GM18873 (cell line): ENCODE data around the gene CRYBA1.
"Not testable (repeated sequence)": the region's sequence is repeated elsewhere in the genome, so short reads cannot be mapped to it uniquely, and the experiment has no call there.

Experiments used
- ATAC-seq: cut with Tn5 transposase; IDR thresholded peaks from one replicate; pipeline ENCODE4 v1.9.1; 2021; ENCODE audit warnings: mild to moderate bottlenecking, moderate library complexity, moderate number of reproducible peaks; ENCODE audit not compliant: unreplicated experiment, low FRiP score

Gene CRYBA1

DNA sequence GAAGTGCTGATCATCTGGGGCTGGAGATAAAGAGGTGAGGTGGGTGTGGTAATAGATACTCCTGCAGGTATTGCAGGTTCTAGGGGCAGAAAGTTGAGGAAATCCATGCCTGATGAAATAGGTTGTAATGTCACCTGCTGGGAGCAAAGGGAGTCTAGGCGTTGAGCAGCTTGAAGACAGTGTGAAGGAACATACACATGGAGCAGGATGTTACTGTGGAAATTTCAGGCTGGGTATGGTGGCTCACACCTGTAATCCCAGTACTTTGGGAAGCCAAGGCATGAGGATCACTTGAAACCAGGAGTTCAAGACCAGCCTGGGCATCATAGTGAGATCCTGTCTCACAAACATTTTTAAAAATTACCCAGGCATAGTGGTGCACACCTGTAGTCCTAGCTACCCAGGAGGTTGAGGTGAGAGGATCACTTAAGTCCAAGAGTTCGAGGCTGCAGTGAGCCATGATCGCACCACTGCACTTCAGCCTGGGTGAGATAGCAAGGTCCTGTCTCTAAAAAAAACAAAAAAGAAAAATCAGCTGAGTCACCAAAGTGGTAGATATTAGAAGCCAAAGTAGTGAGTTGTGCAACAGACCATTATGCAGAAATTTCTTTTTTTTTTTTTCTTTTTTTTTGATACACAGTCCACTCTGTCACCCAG is 9.1 kb upstream of the CRYBA1 start:
- no peak for ATAC-seq

DNA sequence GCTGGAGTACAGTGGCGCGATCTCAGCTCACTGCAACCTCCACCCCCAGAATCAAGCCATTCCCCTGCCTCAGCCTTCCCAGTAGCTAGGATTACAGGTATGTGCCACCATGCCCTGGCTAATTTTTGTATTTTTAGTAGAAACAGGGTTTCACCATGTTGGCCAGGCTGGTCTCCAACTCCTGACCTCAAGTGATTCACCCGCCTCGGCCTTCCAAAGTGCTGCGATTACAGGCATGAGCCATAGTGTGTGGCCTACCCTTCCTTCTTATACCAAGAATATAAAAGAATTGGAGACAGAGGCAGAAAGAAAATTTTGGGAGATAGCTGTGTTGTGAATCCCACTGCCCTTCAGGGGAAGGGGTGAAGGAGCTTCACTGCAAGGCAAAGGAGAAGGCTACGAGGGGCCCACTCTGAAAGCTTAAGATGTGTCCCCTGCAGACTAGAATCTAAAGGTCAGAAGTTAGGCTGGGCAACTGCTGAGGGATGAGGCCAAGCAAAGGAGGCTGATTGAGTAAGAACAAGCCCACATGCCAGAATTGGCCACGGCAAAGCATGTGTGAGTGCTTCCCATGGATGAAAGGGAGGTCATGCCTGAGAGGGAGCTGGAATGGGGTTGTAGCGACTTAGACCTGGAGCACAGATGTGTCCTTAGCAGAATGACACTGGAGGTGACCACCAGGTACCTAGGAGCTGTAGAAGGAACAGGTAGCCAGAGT is 8.4 kb upstream of the CRYBA1 start:
- ATAC-seq, result no peak

DNA sequence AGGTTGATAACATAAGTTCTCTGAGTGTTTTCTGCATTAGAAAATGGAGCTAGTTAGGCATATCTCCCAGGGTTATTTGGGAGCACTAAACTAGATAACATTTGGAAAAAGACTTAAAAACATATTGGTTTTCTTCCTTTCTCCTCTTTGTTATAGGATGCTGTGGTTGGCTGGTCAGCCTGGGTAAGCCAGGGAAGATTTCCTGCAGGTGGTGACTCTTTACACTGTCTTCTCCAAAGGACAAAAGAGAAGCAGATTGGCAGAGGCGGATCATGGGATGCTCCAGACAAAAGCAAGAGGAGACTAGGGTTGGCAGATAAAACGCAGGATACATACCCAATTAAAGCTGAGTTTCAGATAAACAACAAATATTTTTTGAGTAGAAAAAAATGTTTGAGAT is 6.2 kb upstream of the CRYBA1 start:
- ATAC-seq, result no peak

DNA sequence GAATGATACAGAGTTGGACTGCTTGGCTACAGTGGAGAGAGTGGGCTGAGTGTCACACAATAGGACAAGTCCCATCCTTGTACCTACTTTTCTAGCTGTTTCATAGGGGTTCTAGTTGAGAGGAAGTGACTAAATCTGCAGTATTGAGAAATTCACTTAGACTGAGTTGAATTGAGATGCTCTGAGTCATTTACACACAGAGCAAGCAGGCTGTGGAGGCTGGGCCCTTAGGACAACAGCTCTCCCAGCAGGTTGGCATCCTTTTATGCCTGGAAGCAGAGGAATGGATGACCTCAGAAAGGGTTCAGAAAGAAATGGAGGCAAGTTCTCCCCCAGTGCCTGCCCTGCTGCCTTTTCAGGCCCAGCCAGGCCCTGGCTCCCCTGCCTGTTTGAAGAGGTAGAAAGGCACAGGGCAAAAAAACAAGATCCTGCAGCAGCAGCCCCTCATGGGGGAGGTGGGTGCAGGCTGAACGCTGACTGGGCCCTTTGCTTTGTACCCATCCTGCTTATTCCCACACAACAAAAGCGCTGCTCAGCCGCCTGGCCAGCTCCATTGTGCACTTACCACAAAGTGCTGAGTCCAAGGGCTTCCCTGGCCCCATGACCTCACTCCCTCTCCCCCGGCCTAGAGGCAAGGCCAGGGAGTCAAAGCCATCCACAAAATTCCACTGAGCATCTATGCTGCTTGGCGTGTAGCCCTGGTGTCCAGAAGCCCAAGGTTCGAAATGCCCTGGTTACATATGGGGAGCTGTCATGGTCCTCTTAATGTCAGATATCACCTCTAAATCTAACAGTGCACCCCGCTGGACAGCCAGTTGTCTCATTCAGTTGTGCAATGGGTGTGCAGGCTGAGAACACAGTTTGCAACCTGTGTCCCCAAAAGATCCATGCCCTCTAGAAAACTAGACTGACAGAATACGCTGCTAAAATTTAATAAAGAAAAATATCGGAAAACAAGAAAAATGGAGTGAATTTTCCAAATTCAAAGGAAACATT is 5.4 kb upstream of the CRYBA1 start:
- no peak for ATAC-seq

DNA sequence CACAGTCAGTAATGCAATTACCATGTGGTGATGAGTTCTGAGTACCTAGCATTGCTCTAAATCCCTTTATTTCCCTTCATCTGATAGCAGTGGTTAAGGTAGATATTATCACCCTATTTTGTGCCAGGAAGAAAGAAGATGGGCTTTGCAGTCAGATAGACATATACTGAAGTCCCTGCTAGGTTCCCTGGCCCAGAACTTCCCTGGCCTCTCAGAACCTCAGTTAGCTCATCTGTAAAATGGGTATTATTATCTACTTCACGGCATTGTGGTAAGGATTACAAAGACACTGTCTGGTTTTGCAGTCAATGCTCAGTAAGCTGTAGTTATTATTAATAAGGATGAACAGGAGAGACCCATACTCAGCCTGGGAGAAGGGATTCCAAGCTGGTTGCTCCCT is 4.6 kb upstream of the CRYBA1 start:
- ATAC-seq, result no peak

DNA sequence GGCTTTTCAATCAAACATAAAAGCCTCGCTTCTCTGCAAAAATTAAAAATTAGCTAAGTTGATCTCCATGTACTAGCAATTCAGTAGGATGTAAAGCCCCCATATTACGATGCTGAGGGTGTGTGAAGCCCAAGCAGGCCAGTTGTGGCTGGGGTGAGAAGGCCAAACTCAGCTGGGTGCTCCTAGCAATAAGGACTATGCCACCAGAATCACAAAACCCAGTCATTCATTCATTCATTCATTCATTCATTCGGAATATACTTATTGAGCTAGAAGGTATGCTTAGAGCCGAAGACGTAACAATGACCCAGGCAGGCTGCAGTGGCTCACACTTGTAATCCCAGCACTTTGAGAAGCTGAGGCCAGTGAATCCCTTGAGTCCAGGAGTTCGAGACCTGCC is 3.9 kb upstream of the CRYBA1 start:
- no peak for ATAC-seq

DNA sequence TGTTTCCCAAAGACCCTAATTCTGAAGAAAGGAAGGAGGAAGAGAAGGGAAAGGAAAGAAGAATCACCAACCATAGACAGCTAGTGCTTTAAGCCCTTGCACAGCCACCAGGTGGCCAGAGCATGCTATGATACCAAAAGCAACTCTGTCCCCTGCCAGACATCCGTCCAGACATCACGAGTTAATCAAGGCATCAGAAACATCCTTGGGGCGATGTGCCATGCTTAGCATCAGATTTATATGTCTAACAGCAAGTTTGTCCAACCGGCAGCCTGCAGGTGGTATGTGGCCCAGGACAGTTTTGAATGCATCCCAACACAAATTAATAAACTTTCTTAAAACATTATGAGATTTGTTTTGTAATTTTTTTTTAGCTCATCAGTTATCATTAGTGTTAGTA is 2.9 kb upstream of the CRYBA1 start:
- no peak for ATAC-seq

DNA sequence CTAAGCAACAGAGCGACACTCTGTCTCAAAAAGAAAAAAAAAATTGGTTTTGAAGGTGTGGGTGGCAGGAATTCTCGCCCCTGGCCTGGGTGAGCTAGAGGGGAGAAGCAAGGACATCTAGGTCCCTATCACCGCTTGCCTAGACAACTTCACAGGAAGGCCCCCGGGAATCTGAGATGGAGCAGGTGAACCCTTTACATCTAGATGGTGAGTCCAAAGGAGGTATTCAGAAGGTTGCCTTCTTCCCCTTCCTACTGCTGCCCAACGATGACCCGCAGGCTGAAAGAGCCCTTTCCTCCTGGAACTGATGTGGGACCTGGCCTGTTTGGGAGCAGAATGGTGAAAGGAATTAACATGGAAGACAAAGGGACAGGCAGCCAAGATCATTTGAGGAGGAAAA is 1.3 kb upstream of the CRYBA1 start:
- no peak for ATAC-seq

DNA sequence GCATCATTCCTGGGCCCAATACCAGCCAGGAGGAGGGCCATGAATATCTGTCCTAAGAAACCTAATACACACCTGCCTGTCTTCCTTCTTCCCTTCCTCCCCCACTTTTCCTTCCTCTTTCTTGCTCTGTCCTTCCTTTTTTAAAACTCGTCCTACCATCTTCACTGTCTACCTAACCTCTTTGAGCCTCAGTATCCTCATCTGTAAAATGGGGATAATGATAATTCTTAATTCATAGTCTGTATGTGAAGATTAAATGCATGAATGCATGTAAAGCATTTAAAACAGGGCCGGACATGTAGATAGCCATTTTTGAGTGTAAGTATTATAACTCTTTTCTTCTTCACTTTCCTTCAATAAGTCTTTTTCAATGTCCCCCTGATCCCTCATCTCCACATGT is 560 bp downstream of the CRYBA1 start:
- no peak for ATAC-seq

DNA sequence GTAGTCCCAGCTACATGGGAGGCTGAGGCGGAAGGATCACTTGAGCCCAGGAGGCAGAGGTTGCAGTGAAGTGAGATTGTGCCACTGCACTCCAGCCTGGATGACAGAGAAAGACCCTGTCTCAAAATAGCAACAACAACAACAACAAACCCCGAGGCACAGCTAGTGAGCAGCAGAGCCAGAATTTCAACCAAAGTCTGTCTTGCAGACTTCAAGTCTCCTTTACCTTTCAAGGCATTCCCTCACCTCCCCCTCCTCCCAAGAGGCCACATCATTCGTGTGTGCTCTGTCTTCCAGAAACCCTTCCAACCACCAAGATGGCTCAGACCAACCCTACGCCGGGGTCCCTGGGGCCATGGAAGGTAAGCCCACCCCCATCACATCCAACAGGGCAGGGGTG is 2.2 kb downstream of the CRYBA1 start:
- no peak for ATAC-seq

DNA sequence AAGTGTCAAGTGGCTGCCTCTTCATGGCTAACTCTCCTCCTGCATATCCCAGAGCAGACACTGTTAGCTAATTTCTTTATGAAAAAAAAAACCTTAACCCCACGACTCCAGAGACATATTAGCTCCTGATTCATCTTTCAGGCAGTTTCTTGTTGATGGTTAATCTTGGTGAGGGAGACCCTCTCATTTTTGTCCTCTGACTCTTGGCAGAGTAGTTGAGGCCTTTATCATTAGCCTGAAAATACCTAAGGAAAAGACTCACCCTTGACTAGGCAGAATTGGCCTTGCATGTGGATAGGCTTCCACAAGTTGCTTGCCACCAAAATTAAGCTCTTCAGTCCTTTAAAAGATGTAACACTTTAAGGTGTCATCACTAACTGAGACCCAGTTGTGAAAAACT is 4.0 kb downstream of the CRYBA1 start:
- ATAC-seq, result no peak

DNA sequence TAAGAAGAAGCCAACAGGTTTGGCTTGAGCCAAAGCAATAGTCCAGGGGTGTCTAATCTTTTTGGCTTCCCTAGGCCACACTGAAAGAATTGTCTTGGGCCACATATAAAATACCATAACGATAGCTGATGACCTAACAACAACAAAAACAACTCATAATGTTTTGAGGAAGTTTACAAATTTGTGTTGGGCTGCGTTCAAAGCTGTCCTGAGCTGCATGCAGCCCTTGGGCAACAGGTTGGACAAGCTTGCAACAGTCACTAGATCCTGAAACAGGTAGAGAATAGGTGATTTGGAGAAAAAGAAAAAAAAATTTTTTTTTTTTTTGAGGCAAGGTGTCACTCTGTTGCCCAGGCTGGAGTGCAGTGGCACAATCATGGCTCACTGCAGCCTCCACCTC is 4.5 kb downstream of the CRYBA1 start:
- no peak for ATAC-seq

DNA sequence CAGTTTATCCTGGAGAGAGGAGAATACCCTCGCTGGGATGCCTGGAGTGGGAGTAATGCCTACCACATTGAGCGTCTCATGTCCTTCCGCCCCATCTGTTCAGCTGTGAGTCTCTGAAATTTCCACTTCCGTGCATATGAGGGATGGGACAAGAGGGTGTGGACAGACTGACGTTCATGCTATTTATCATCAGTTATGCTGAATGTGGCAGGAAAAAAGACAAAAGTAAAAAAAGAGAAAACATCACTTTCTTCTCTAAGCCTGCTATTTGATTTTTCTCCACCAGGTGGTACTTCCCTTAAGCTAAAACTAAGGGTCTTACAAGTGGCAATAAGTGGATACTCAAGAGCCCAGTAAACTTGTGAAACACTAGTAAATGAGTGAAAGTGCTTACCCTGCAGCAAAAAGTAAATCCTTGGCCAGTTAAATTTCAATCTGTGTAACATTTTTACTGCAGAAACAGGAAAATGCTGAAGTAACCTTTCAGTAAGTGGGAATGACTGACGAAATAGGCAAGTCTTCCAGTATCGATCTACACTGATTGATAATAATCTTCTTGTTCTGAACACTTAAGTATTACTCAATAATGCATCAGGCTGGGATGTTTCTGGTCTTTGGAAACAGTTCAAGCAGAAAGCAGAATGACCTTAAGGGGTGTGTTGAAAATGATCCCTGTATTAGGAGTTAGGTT is 5.6 kb downstream of the CRYBA1 start:
- no peak for ATAC-seq

DNA sequence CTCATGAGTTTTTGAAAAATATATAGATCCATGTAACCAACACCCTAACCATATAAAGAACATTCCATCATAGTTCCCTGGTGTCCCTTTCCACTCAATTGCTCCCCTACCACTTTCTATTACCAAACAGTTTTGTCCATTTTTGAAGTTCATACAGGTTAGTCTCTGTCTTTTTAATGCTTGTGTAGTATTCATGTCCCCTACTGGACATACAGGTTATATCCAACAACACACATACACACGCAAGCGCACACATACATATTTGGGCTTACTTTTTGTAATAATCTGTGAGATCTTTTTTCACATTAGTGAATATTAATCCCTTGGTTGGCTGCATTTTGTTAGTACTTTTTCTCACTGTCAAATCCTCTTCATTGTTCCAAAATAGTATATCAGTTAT is 6.4 kb downstream of the CRYBA1 start:
- ATAC-seq, result no peak

DNA sequence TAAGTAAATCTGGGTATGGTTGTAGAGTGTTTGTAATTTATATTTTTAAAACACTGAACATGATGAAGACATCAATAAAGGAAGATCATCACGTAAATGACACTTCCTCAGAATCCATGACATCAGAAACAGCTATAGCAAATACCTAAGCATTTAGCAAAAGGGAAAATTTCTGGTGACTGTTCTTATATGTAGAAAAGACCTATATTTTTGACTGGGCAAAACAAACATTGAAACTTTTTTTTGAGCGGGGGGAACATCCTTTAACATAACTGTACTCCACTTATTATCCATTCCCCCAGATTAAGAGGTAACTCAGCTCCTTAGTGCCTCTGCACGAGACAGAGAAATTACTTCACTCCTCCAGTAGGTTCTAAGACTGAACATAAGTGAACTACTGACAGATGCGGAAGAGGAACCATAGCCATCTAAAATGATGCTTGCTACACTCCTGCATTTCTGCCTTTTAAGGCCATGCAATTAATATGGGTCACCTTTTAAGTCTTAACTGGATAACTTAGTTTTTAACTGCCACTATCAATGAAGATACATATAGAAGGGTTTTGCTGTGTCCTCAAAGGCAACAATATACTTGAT is 9.4 kb downstream of the CRYBA1 start:
- no peak for ATAC-seq

DNA sequence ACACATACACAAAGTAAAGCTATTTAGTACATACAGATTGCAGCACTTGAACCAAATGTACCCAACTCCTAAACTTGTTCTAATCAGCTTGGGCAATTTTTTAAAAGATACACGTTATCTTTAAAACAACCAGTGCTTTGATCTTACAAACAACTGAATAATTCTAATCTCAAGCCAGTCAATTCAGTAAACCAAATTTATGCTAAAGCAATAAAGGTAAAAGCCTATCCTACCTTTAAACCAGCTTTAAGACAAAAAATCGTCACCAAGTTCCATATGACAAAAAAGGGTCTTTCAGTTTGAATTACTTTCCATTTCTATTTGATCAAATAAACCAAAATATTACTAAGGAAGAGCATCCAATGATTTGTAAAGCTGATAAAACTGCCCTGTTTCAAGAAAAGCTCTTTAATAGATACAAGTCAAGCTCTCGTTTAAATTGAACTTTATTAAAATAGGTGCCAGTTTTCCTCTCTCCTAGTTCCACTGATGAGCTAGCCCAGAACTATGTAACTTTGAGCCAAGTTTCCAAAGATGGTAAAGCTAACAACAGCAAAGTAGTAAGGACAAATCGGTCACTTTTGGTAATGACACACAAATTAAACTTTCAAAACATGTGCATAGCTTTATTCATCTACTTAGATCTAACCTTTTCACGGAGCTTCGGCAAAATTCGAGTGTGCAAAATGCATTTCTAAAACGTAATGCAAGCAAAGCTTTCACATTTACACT is 10.2 kb downstream of the CRYBA1 start:
- ATAC-seq, result no peak

DNA sequence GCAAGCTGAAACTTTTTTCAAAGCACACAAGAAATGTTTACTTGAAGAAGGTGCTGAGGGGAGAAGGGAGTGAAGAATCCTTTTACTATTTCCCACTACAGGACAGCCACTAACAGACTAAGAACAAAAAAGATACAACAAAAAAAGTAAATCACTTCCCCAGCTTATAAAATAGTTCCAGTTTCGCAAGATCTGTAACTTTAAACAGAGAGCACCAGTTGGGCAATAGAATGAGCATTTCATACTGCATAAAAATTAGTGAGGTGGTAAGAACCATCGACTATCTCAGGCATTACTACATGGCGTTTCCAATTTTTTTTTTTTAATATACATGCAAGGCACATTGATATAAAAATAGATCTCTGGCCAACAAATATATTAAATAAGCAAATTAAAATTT is 11.1 kb downstream of the CRYBA1 start:
- ATAC-seq, result no peak

DNA sequence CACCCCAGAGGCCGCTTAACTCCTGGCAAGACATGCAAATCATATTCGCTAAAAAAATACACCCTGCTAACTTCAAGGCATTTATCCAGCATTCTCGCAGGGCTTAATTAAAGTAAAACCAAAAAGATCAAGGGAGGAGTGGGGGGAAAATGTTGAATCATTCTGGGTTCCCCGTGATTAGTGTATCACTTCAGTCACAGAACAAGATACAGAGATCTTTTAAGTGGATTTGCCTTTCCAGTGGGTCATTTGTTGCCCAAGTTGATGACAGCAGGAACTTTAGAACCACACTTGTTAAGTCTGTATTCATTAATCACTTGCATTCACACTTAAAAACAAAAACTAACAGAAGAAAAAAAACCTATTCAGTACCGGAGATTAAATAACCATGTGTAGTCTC is 17.3 kb downstream of the CRYBA1 start:
- no peak for ATAC-seq

DNA sequence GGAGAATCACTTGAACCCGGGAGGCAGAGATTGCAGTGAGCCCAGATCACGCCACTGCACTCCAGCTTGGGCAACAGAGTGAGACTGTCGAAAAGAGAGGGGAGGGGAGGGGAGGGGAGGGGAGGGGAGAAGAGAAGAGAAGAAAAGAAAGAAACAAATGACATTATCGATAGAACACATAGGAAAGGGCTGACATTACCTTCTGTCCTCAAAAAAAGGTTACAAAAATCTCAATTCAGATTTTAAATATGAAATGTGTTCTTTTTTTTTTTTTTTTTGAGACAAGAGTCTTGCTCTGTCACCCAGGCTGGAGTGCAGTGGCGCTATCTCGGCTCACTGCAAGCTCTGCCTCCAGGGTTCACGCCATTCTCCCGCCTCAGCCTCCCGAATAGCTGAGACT is 25.3 kb downstream of the CRYBA1 start:
- ATAC-seq, result not testable (repeated sequence)

DNA sequence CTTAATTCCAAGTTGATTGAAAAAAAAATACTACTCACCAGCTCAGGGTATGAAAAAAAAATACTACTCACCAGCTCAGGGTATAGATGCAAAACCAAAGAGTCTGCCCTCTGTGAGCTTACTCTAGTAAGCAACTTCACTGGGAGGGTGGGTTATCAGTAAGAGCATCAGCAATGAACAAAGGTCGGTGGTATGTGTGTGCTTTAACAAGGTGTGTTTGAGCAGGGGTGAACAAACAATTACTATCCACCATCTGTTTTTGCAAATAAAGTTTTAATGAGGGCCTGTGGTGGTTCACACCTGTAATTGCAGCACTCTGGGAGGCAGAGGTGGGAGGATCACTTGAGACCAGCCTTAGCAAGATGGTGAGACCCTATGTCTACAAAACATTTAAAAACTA is 27.3 kb downstream of the CRYBA1 start:
- ATAC-seq, result no peak
